Pulmonary artery endothelial cell (primary cell): ENCODE results near the gene KRTAP10-8. TPM values are rescaled to one million over a fixed set of nuclear protein-coding genes. Genes with fewer than 3 reads are reported as not detected.
"Not testable (repeated sequence)": the region's sequence is repeated elsewhere in the genome, so short reads cannot be mapped to it uniquely, and the experiment has no call there.

Experiments
- DNase-seq: peaks from one replicate; pipeline ENCODE4 v3.0.0-alpha.2; 2011; ENCODE audit warnings: low read depth, low spot score
- total RNA-seq: library from RNA; depleted of rRNA; stranded (reverse); fragments of >200 nt; gene quantifications from 2 replicates; pipeline ENCODE4 v1.2.3, GENCODE V29; 2014

The KRTAP10-8 gene
- total RNA-seq, 1 donor from 2014 or later, result not detected

DNA sequence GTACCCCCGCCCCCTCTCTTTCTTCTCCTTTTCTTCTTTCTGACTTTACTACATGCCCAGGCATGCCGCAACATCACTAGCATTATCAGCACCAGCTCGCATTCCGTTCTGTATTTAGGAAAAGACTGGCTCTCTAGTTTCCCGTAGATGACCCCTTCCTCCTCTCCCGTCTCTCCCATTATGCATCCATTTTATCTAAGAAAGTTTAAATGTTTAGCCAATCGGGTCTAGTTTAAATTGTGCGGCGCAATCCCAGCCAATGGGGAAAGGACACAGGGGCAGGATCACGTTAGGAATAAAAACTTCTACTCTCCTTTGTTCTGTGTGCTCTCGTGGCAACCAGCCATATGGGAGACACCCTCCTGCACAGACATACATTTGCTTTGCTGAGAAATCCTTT lies 13.8 kb upstream of the KRTAP10-8 start:
- no peak for DNase-seq

DNA sequence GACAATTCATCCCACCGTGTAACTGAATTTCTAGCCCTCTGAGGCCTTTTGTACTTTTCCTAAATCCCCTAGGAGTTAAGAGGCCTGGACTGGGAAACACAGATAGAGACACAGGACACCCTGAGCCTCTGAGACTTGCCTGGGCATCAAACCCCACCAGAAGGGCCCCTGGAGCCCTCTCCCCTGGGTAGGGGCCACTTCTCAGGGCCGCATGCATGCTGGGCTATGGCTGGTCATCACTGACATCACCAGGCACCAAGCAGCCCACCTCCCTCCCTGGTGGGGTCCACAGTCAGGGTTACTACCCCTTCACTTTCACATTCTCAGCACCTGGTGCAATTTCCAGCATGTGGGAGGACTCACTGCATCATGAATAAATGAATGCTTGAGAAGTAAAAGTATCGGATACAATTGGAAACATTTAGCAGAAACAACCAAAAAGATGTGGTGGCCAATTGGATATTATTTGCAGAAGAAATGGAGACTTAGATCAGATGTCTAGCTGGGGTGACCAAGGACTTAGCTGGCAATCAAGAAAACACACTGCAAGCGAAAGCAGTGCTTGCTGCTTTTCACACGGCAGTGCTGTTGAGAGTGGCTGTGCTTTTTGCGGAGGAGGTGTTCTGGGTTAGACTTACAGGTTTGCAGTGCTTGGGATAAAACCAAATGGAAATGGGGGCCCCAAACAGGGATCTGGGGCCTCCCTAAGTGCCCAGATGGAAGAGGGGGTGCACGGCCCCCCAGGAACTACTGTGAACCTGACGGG lies 12.4 kb upstream of the KRTAP10-8 start:
- no peak for DNase-seq

DNA sequence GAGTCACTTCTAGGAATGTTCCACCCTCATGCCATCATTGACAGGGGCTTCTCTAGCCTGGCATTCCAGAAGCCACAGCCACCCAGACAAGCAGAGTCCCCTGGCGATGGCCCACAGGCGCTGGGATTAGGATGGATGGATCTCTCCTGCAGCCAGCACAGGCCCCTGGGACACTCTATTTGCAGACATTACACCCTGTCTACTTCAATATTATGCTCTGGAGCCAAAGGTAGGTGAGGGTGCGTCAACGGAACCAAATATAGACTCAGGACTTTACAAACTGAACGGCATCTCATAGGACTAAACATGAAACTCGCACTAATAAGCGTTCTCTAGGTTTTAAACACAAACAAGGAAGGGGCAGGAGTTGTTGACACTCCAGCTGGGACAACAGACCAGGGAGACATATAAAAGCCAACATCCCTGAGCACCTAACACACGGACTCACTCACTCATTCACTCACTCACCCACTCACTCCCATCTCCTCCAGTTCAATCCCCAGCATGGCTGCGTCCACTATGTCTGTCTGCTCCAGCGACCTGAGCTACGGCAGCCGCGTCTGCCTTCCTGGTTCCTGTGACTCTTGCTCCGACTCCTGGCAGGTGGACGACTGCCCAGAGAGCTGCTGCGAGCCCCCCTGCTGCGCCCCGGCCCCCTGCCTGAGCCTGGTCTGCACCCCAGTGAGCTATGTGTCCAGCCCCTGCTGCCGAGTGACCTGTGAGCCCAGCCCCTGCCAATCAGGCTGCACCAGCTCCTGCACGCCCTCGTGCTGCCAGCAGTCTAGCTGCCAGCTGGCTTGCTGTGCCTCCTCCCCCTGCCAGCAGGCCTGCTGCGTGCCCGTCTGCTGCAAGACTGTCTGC lies 11.5 kb upstream of the KRTAP10-8 start, which contains the start of gene KRTAP10-7:
Gene KRTAP10-7, plus strand, starts transcription at position 480 of the 861 bp plus-strand sequence. Its CDS starts 25 bp downstream, at position 505.
- not testable (repeated sequence) for DNase-seq

DNA sequence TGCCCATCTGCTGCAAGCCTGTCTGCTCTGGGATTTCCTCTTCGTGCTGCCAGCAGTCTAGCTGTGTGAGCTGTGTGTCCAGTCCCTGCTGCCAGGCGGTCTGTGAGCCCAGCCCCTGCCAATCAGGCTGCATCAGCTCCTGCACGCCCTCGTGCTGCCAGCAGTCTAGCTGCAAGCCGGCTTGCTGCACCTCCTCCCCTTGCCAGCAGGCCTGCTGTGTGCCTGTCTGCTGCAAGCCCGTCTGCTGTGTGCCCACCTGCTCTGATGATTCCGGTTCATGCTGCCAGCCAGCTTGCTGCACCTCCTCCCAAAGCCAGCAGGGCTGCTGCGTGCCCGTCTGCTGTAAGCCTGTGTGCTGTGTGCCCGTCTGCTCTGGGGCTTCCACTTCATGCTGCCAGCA lies 10.8 kb upstream of the KRTAP10-8 start:
- DNase-seq, result not testable (repeated sequence)

DNA sequence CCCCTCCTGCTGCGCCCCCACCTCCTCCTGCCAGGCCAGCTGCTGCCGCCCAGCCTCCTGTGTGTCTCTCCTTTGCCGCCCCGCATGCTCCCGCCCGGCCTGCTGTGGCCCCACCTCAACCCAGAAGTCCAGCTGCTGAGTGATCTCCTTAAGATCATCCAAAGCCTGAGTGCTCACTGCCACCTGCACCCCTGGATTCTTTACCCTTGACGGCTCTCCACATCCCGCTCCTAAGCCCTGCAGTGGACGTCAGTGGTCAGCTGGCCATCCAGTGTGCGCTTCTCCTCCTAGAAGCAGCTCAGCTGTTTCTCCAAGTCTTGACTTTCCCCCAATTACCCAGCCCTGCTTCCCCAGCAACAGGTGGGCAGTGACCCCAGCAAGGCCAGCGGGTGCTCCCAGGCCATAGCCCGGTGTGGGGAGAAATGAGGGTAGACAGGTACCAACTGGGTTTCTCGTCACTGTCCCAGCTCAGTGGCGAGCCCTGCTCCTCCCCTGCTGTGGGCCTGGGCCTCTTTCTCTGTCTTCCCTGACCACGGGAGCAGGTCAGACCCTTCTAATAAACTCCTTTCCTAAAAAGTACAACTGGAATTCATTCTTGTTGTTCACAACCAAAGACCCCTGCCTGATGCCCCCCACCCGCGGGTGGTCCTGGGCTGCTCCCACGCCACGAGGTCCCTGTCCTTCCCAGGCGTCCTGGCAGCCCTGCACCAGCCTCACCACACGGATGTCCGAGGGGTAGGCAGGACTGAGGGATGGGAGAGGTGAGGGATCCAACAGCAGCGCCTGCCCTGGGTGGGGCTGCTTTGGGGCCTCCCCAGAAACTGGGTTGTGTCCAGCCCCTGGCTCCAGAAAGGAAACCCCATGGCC lies 10.1 kb upstream of the KRTAP10-8 start:
- no peak for DNase-seq

DNA sequence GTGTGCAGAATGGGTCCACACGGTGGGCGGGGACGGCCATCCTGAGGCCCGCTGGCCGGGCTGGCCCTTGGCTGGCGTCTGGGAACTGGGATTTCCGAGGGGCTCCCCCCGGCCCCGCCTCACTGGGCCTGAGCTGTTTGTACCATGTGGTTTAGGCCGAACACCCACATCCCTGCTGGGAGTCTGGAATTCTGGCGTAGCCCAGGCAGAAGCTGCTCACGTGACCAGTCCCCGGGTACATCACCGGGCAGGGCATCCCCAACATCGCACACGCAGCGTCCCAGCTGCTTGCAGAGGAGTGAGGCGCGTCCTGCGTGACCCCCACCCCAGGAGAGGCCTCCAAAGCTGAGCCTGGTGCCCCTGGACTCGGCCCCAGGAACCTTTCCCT lies 9.4 kb upstream of the KRTAP10-8 start:
- DNase-seq, result no peak

DNA sequence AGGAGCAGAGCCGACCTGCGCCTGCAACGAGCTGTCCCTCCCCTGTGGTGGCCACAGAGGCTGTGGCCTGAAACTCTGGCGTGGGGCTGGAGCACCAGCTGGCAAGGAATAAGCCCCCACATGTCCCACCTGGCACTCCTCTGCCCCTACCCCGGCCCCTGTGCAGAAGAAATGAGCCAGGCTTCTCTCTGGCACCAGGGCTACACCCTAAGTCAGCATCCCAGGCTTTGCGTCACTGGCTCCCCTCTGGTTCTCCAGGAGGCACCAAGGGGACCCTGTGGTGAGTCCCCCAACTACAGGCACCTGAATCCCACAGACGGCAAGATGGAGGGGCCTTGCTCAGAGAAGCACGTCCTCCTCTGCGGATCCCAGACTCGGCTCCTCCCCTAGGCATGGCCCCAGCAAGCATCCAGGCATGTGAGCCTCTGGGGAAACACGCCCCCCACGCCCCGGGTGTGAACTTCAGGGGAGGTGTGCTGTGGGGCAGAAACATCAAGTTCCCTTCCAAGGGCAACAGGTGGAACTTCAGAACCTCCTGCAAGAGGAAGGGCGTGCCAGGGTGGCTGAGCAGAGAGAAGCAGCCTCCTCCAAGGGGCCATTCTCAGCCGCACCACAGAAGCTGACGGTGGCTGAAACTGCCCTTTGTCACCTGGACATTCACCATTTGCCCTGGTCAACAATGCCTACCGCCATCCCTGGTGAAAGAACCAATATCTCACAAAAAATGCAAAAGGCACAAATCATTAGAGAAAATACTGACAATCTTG lies 8.6 kb upstream of the KRTAP10-8 start:
- no peak for DNase-seq

DNA sequence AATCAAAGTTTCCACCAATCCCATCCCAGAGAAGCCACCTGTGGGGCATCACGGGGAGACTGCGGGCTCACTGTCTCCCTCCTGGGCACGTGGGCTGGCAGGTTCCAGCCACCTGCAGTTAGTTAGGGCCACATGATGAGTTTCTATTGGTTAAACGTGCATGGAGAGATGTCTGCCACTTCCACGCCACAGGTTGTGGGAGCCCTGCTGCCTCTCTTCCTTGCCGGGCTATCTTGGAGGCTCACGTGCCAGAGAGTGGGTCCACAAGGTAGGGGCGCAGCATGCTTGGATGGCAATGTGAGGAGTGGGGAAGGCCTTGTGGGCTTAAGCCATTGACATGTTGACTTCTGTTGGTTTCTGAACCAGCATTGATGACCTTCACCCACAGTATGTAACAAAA lies 8.0 kb upstream of the KRTAP10-8 start:
- no peak for DNase-seq

DNA sequence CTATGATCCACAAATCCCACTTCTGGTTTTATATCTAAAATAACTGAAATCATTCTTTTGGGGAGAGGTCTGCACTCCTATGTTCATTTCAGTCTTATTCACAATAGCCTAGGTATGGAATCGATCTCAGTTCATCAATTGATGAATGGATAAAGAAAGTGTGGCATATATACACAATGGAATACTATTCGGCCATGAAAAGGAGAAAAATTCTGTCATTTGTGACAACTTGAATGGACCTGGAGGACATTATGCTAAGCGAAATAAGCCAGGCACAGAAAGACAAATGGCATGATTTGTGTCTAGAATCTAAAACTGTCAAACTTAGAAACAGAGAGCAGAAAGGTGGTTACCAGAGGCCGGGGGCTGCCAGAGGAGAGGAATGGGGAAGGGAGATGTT lies 5.4 kb upstream of the KRTAP10-8 start:
- no peak for DNase-seq

DNA sequence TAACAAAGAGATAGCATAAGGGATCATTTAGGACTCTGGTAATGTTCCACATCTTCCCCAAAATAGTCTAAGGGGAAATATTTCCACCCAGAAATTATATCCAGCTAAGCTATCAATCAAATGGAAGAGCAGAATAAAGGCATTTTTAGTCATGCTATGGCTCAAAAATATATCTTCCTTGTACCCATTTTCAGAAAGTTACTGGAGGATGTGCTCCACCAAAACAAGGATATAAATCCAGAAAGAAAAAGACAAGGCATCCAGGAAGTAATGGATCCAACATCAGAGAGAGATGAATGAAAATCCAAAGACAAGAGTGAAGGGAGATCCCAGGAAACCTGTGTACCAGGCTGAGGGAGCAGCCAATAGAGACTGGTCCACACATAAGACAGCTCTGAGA lies 2.7 kb upstream of the KRTAP10-8 start:
- no peak for DNase-seq

DNA sequence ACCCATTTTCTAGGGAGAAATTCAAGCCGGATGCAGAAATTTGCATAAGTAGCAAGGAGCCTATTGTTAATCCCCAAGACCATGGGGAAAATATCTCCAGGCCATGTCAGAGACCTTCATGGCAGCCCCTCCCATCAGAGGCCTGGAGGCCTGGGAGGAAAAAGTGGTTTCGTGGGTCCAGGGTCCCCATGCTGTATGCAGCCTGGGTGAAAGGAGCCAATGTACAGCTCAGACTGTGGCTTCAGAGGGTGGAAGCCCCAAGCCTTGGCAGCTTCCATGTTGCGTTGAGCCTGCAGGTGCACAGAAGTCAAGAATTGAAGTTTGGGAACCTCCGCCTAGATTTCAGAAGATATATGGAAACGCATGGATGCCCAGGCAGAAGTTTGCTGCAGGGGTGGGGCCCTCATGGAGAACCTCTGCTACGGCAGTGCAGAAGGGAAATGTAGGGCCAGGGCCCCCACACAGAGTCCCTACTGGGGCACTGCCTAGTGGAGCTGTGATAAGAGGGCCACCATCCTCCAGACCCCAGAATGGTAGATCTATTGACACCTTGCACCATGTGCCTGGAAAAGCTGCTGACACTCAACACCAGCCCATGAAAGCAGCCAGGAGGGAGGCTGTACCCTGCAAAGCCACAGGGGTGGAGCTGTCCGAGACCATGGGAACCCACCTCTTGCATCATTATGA lies 1.6 kb upstream of the KRTAP10-8 start:
- not testable (repeated sequence) for DNase-seq

DNA sequence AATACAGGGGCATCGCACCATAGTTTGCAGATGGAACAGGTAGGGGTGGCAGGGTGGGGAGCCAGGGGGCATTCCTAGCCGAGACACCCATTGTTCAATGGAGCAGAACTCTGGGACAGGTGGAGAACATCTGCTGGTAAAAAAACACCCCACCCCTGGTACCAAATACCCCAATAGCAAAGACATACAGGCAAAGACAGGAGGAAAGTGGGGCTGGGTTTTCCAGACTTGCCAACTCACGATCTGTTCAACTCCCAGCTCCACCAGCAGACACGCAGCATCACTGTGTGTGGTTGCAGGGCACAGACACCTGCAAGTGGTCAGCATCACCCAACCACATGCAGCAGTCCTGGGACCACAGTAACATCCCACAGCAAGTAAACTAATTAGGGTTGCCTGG lies 328 bp upstream of the KRTAP10-8 start:
- DNase-seq, result no peak

DNA sequence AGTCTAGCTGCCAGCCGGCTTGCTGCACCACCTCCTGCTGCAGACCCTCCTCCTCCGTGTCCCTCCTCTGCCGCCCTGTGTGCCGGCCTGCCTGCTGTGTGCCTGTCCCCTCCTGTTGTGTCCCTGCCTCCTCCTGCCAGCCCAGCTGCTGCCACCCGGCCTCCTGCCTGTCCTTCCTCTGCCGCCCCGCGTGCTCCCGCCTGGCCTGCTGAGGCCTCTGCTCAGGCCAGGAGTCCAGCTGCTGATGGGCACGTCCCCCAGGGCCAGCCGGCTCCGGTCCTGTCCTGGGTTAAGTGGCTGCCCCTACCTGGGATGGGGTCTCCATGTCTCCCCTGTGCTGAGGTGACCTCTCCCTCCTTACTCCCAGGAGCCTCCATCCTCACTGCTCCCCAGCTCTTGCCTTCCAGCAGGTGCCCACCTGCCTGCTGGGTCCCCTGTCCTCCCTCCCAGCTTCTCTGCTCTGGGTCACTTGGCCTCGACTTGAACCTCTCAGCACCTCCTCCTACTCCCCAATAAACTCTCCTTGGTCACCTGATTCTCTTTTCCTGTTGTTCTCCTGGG lies 870 bp downstream of the KRTAP10-8 start:
- no peak for DNase-seq

DNA sequence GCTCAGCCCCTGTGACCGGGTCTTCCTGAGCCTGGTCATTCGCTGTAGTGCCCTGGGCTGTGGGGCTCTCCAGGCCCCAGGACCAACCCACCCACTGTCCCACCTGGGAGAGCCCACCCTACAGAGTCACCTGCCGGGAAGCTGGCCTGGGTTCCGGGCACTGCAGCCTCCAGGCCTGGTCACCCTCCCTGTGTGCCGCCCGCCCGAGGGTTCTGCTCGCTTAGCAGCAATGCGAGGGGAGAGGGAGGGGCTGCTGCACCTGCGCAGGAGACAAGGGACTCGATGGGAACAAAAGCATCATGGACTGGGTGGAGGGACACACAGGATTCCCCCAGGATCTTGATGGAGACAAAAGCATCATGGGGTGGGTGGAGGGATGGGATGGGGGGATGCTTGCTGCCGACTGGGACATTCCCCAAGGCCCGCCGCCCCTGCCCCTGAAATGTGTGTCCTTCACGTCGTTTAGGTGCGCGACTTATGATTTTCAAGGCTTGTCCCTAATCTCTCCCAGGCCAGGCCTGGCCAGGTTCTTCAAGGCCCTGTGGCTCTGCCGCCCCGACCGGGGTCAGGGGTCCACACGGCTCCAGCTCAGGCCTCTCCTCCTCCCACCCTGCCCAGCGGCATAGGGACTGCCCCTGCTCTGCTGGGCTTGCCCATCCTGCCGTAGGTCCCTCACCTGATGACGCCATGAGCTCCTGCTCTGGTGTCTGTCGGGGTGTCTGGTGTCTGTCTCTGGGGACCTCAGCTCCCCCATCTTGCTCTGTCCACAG lies 1.7 kb downstream of the KRTAP10-8 start:
- DNase-seq, result no peak

DNA sequence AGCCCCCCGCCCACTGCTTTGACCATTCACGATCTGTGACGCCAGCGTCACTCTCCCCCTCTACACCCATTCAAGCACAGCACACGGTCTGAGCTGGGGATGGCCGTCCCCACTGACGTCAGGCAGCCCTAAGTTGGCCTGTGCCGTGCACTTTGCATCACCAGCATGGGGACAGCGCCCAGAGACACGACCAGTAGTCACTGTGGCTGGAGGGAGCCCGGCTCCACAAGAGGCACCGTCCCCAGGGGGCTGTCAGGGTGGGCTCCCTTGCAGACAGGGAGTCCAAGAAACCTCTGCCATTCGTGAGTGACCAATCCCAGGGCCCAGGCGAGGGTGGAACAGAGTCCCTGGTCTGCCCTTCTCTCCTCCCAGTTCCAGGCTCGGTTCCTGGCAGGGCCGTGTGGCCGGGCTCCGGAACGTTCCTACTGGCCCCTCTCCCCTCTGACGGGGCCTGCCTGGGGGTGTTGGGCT lies 2.3 kb downstream of the KRTAP10-8 start:
- no peak for DNase-seq

DNA sequence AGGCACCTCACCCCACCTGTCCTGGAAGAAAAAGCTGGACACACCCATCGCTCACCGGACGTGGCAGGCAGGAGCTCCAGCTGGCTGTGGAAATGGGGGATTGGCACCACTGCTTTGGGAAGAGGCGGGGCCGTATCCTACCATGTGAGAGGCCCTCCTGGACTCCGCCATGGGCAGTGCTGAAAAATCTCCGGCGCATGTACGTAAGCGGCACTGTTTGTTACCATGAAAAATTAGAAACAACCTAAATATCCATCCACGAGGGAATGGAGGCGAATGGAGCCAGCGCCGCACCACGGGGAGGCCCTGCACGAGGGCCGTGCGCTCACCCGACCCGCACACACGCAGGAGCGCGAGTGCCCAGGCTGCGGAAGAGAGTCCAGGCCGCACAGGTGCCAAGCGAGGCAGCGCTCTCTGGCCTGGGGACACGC lies 3.1 kb downstream of the KRTAP10-8 start:
- DNase-seq, result no peak

DNA sequence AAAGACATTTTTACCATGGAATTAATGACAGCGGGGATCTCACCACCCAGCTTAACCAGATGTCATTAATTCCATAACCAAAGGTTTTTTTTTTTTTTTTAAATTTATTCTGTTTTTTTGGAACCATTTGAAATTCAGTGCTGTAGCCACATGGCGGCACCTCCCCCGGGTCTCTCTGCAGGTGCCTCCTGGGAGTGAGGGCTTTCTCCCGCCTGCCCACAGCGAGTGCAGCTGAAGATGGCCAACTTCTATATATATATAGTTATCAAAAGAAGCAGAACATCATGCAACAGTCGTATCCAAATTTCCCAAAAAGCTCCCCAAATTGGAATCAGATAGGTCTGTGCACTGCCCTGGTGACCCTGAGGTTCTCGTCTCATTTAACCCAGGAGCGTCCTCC lies 3.6 kb downstream of the KRTAP10-8 start:
- no peak for DNase-seq

DNA sequence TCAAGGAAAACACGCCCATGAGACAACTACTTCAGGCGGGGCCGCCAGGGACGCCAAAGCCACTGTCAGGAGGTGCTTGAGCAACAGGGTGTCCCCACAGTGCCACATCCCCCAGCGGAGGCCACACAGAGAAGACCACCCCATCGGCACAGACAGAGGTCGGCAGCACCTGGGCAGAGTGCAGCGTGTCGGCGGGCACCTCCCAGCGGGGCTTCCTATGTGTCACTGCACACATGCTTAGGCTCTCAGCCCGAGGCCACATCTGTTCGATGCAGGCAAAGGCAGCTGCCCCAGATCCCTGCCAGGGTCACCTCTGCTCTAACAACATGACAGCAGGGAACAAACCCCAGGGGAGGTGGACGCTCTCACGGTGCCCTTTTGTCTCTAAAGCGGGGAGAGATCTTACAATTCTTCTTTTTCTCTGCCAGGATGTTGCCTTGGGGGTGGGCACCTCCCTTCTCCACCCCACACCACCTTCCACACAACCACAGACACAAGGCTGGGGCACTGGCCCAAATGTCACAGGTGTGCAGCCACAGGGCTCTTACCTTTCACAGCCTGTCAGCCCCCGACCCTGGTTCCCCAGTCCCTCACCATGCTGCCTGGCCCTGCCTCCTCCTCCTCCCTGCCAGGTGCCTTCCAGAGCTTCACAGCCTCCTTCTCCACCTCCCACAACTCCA lies 4.2 kb downstream of the KRTAP10-8 start:
- no peak for DNase-seq

DNA sequence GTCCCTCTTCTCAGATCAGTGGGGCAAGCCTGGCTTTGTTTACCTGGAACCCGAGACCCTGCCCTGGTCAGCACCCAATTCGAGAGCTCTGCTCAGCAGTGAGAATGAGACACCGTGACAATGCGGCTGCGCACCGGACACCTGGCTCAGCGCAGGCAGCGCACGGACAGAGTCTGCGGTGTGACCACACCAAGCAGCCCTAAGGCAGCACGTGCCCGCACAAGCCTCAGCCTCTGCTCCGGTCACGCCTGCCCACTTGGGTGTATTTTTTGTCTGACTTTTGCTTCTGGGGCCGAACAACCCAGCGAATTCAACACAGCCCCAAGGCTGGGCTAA lies 4.7 kb downstream of the KRTAP10-8 start:
- DNase-seq, result no peak
